HepG2 (cell line): ENCODE measurements around the gene NKD1. TPM values are rescaled to one million over a fixed set of nuclear protein-coding genes. Genes with fewer than 3 reads are reported as not detected.

ENCODE experiments used
- ARHGAP35 ChIP-seq: sonication (generic); formaldehyde crosslinking; IDR thresholded peaks from 2 replicates; pipeline ENCODE4 v1.9.0; 2022; ENCODE audit warnings: mild to moderate bottlenecking, inconsistent platforms, moderate library complexity, missing genetic modification reagents, borderline replicate concordance
- EP300 ChIP-seq, 3 experiments: sonication (generic) in 1 of 3; formaldehyde crosslinking in 1 of 3; IDR thresholded peaks; 2 replicates each; pipeline versions ENCODE4 v1.5.1 to v1.6.1; 2011 to 2020; ENCODE audit warnings: low read depth in 2 of 3, low read length in 2 of 3, borderline replicate concordance in 1 of 3, improper control_type of control experiment in 1 of 3, mild to moderate bottlenecking in 1 of 3, missing genetic modification reagents in 1 of 3, moderate library complexity in 1 of 3
- GTF3A ChIP-seq: sonication (generic); formaldehyde crosslinking; conservative IDR thresholded peaks from 2 replicates; pipeline ENCODE4 v1.4.0; 2020; ENCODE audit warnings: mild to moderate bottlenecking, missing genetic modification reagents
- IRF2 ChIP-seq: IDR thresholded peaks from 2 replicates; pipeline ENCODE4 v1.6.1; 2018; ENCODE audit warnings: missing genetic modification reagents, missing compliant biosample characterization
- NR2F1 ChIP-seq, 2 experiments: fragments of 450-650 bp in 1 of 2; formaldehyde crosslinking in 1 of 2; IDR thresholded peaks; 2 replicates each; pipeline versions ENCODE4 v1.5.0 to v1.6.1; 2016 to 2020; ENCODE audit warnings: mild to moderate bottlenecking in 1 of 2, missing compliant biosample characterization in 1 of 2, missing genetic modification reagents in 1 of 2, moderate library complexity in 1 of 2
- RARG ChIP-seq: sonication (generic); formaldehyde crosslinking; IDR thresholded peaks from 2 replicates; pipeline ENCODE4 v1.4.0; 2020; ENCODE audit warnings: low read depth, mild to moderate bottlenecking, missing genetic modification reagents
- TP53 ChIP-seq: sonication (generic); formaldehyde crosslinking; conservative IDR thresholded peaks from 2 replicates; pipeline ENCODE4 v1.4.0; 2020; ENCODE audit warnings: missing genetic modification reagents
- ZNF263 ChIP-seq: sonication (generic); formaldehyde crosslinking; IDR thresholded peaks from 2 replicates; pipeline ENCODE4 v1.4.0; 2020; ENCODE audit warnings: missing genetic modification reagents
- ZNF780A ChIP-seq: sonication (generic); formaldehyde crosslinking; IDR thresholded peaks from 2 replicates; pipeline ENCODE4 v1.8.0; 2022; ENCODE audit warnings: mild to moderate bottlenecking, missing genetic modification reagents, moderate library complexity
- polyA plus RNA-seq, 8 experiments: library from polyadenylated mRNA; depleted of rRNA in 3 of 8; stranded (reverse) in 7 of 8; unstranded in 1 of 8; fragments of >200 nt; fragmentation: Illumina TruSeq in 4 of 8; extraction: Trizol in 4 of 8; gene quantifications; 2 replicates each; pipeline versions ENCODE4 v1.2.1 to v1.2.3, GENCODE V29; 2011 to 2016; ENCODE audit warnings: low read depth in 4 of 8, missing spikeins in 1 of 8, mixed read lengths in 1 of 8; ENCODE audit not compliant: insufficient read depth in 1 of 8
- total RNA-seq, 5 experiments: library from RNA; depleted of rRNA; stranded (reverse); fragments of >200 nt; fragmentation: Illumina TruSeq; extraction: Trizol; gene quantifications; 2 replicates each; pipeline ENCODE4 v1.2.3, GENCODE V29; 2016; ENCODE audit warnings: low read depth in 1 of 5
- TF ChIP-seq, protein P1 (sequence below): sonication (generic); formaldehyde crosslinking; IDR thresholded peaks from 2 replicates; pipeline ENCODE4 v1.9.0; 2021; ENCODE audit warnings: mild to moderate bottlenecking, missing genetic modification reagents
- TF ChIP-seq, protein P2 (sequence below): sonication (generic); formaldehyde crosslinking; IDR thresholded peaks from 2 replicates; pipeline ENCODE4 v1.8.0; 2023; ENCODE audit warnings: mild to moderate bottlenecking, missing genetic modification reagents
- TF ChIP-seq, protein P3 (sequence below): sonication (generic); formaldehyde crosslinking; IDR thresholded peaks from one replicate; pipeline ENCODE4 v1.5.1; 2020; ENCODE audit warnings: mild to moderate bottlenecking, missing genetic modification reagents; ENCODE audit errors: not compliant biosample characterization

The NKD1 gene
- total and polyA plus RNA-seq, 2 of the 13 experiments (the other 11 are each of a cell fraction or from before 2014, with no cell fraction given): 70.4 to 121 TPM

DNA sequence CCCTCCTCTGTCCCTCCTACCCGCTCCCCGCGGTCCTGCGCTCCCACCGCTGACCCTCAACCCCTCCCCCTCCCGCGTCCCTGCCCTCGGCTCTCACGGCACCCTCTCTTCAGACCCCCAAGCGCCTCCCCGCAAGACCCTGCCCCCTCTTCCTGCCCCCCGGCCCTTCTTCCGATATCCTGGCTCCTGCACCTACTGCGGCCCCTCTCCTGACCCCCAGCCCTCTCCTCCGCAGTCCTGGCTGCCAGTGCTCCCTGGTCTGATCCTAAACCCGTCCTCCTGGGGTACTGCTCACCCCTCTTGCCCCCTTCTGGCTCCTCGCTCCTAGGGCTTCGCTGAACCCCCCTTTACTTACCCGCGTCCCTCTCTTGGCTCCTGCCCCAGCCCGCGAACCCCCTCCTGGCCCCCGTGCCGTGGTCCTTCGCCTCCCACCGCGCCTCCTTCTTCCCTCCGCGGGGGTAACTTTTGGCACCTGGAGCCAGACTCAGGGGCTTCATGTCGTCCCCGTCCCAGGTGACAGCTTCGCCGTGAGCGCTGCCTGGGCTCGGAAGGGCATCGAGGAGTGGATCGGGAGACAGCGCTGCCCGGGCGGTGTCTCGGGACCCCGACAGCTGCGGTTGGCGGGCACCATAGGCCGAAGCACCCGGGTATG lies 839 bp downstream of the NKD1 start (continued):
- TF ChIP-seq, protein P1, sequence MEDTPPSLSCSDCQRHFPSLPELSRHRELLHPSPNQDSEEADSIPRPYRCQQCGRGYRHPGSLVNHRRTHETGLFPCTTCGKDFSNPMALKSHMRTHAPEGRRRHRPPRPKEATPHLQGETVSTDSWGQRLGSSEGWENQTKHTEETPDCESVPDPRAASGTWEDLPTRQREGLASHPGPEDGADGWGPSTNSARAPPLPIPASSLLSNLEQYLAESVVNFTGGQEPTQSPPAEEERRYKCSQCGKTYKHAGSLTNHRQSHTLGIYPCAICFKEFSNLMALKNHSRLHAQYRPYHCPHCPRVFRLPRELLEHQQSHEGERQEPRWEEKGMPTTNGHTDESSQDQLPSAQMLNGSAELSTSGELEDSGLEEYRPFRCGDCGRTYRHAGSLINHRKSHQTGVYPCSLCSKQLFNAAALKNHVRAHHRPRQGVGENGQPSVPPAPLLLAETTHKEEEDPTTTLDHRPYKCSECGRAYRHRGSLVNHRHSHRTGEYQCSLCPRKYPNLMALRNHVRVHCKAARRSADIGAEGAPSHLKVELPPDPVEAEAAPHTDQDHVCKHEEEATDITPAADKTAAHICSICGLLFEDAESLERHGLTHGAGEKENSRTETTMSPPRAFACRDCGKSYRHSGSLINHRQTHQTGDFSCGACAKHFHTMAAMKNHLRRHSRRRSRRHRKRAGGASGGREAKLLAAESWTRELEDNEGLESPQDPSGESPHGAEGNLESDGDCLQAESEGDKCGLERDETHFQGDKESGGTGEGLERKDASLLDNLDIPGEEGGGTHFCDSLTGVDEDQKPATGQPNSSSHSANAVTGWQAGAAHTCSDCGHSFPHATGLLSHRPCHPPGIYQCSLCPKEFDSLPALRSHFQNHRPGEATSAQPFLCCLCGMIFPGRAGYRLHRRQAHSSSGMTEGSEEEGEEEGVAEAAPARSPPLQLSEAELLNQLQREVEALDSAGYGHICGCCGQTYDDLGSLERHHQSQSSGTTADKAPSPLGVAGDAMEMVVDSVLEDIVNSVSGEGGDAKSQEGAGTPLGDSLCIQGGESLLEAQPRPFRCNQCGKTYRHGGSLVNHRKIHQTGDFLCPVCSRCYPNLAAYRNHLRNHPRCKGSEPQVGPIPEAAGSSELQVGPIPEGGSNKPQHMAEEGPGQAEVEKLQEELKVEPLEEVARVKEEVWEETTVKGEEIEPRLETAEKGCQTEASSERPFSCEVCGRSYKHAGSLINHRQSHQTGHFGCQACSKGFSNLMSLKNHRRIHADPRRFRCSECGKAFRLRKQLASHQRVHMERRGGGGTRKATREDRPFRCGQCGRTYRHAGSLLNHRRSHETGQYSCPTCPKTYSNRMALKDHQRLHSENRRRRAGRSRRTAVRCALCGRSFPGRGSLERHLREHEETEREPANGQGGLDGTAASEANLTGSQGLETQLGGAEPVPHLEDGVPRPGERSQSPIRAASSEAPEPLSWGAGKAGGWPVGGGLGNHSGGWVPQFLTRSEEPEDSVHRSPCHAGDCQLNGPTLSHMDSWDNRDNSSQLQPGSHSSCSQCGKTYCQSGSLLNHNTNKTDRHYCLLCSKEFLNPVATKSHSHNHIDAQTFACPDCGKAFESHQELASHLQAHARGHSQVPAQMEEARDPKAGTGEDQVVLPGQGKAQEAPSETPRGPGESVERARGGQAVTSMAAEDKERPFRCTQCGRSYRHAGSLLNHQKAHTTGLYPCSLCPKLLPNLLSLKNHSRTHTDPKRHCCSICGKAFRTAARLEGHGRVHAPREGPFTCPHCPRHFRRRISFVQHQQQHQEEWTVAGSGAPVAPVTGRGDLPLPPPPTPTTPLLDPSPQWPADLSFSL (CRISPR knock-in tag): no peak
- TF ChIP-seq ZNF780A (CRISPR knock-in tag): no peak
- TF ChIP-seq ZNF263 (CRISPR knock-in tag): 0 out of 2 replicates have a peak, but pooled peaks have one; percentile 8
- TF ChIP-seq NR2F1 (CRISPR knock-in tag; IDR thresholded peaks at IDR 0.05): no peak
- TF ChIP-seq, protein P2, sequence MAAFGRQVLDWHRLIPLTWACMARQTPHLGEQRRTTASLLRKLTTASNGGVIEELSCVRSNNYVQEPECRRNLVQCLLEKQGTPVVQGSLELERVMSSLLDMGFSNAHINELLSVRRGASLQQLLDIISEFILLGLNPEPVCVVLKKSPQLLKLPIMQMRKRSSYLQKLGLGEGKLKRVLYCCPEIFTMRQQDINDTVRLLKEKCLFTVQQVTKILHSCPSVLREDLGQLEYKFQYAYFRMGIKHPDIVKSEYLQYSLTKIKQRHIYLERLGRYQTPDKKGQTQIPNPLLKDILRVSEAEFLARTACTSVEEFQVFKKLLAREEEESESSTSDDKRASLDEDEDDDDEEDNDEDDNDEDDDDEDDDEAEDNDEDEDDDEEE (CRISPR knock-in tag): peak; percentile 1; the same call in 1 of the 2 replicates
- no peak for TF ChIP-seq EP300 (IDR thresholded peaks at IDR 0.05; ENCODE audit: low read depth in 2 of 2, low read length in 2 of 2)
- no peak for TF ChIP-seq EP300 (CRISPR knock-in tag; IDR thresholded peaks at IDR 0.05; ENCODE audit: borderline replicate concordance)
- TF ChIP-seq TP53 (CRISPR knock-in tag): no peak
- no peak for TF ChIP-seq IRF2 (CRISPR knock-in tag)
- TF ChIP-seq GTF3A: no peak
- TF ChIP-seq, protein P3, sequence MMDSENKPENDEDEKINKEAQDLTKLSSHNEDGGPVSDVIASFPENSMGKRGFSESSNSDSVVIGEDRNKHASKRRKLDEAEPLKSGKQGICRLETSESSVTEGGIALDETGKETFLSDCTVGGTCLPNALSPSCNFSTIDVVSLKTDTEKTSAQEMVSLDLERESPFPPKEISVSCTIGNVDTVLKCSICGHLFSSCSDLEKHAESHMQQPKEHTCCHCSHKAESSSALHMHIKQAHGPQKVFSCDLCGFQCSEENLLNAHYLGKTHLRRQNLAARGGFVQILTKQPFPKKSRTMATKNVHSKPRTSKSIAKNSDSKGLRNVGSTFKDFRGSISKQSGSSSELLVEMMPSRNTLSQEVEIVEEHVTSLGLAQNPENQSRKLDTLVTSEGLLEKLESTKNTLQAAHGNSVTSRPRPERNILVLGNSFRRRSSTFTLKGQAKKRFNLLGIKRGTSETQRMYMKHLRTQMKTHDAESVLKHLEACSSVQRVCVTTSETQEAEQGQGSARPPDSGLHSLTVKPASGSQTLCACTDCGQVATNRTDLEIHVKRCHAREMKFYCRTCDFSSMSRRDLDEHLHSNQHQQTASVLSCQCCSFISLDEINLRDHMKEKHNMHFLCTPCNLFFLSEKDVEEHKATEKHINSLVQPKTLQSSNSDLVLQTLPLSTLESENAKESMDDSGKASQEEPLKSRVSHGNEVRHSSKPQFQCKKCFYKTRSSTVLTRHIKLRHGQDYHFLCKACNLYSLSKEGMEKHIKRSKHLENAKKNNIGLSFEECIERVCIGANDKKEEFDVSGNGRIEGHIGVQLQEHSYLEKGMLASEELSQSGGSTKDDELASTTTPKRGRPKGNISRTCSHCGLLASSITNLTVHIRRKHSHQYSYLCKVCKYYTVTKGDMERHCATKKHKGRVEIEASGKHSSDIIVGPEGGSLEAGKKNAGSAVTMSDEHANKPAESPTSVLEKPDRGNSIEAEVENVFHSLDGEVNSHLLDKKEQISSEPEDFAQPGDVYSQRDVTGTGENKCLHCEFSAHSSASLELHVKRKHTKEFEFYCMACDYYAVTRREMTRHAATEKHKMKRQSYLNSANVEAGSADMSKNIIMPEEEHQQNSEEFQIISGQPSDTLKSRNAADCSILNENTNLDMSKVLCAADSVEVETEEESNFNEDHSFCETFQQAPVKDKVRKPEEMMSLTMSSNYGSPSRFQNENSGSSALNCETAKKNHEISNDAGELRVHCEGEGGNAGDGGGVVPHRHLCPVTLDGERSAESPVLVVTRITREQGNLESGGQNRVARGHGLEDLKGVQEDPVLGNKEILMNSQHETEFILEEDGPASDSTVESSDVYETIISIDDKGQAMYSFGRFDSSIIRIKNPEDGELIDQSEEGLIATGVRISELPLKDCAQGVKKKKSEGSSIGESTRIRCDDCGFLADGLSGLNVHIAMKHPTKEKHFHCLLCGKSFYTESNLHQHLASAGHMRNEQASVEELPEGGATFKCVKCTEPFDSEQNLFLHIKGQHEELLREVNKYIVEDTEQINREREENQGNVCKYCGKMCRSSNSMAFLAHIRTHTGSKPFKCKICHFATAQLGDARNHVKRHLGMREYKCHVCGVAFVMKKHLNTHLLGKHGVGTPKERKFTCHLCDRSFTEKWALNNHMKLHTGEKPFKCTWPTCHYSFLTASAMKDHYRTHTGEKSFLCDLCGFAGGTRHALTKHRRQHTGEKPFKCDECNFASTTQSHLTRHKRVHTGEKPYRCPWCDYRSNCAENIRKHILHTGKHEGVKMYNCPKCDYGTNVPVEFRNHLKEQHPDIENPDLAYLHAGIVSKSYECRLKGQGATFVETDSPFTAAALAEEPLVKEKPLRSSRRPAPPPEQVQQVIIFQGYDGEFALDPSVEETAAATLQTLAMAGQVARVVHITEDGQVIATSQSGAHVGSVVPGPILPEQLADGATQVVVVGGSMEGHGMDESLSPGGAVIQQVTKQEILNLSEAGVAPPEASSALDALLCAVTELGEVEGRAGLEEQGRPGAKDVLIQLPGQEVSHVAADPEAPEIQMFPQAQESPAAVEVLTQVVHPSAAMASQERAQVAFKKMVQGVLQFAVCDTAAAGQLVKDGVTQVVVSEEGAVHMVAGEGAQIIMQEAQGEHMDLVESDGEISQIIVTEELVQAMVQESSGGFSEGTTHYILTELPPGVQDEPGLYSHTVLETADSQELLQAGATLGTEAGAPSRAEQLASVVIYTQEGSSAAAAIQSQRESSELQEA: no peak
- TF ChIP-seq ARHGAP35 (CRISPR knock-in tag): no peak
- no peak for TF ChIP-seq RARG (CRISPR knock-in tag)
